ENCODE results near the gene LCLAT1.
"Not testable (repeated sequence)": the region's sequence is repeated elsewhere in the genome, so short reads cannot be mapped to it uniquely, and the experiment has no call there.

The LCLAT1 gene

GRCh38 chr2:30463535-30463934, 16.5 kb downstream of the LCLAT1 start:
- H3K4me3 ChIP-seq (ENCODE audit: low read length) = no peak overlapping the region
- DNase-seq (ENCODE audit: low read depth) = no peak
- no peak for TF ChIP-seq CTCF (conservative IDR thresholded peaks at IDR 0.05; ENCODE audit: low read depth, low read length)

GRCh38 chr2:30464544-30465170, 17.6 kb downstream of the LCLAT1 start:
- H3K4me3 ChIP-seq (ENCODE audit: low read length) = no peak overlapping the region
- TF ChIP-seq CTCF (conservative IDR thresholded peaks at IDR 0.05; ENCODE audit: low read depth, low read length) = no peak
- no peak for DNase-seq (ENCODE audit: low read depth)

GRCh38 chr2:30465171-30465545, 18.1 kb downstream of the LCLAT1 start:
- no peak for DNase-seq (ENCODE audit: low read depth)
- TF ChIP-seq CTCF (conservative IDR thresholded peaks at IDR 0.05; ENCODE audit: low read depth, low read length) = no peak
- no peak overlapping the region for H3K4me3 ChIP-seq (ENCODE audit: low read length)

- no peak overlapping the region for H3K4me3 ChIP-seq (ENCODE audit: low read length)
- DNase-seq (ENCODE audit: low read depth) = no peak
- TF ChIP-seq CTCF (conservative IDR thresholded peaks at IDR 0.05; ENCODE audit: low read depth, low read length) = no peak
Observed at GRCh38 chr2:30466216-30466615, 19.2 kb downstream of the LCLAT1 start.

- not testable (repeated sequence) for DNase-seq (ENCODE audit: low read depth); H3K4me3 ChIP-seq (ENCODE audit: low read length)
Observed at GRCh38 chr2:30467062-30467826, 20.2 kb downstream of the LCLAT1 start.

GRCh38 chr2:30470426-30470825, 23.4 kb downstream of the LCLAT1 start:
- TF ChIP-seq CTCF (conservative IDR thresholded peaks at IDR 0.05; ENCODE audit: low read depth, low read length) = no peak
- DNase-seq (ENCODE audit: low read depth) = no peak
- H3K4me3 ChIP-seq (ENCODE audit: low read length) = no peak overlapping the region

GRCh38 chr2:30472326-30472725, 25.3 kb downstream of the LCLAT1 start:
- H3K4me3 ChIP-seq (ENCODE audit: low read length) = no peak overlapping the region
- no peak for DNase-seq (ENCODE audit: low read depth)
- no peak for TF ChIP-seq CTCF (conservative IDR thresholded peaks at IDR 0.05; ENCODE audit: low read depth, low read length)

Data from retinal pigment epithelial cell (primary cell).